ENCODE results near the gene ADGRB2. TPM values are rescaled to one million over a fixed set of nuclear protein-coding genes. Genes with fewer than 3 reads are reported as not detected.

The ADGRB2 gene
- total and polyA plus RNA-seq, 7 donors, result 1.3 to 3.9 (median 1.4) TPM; not detected in 2

DNA sequence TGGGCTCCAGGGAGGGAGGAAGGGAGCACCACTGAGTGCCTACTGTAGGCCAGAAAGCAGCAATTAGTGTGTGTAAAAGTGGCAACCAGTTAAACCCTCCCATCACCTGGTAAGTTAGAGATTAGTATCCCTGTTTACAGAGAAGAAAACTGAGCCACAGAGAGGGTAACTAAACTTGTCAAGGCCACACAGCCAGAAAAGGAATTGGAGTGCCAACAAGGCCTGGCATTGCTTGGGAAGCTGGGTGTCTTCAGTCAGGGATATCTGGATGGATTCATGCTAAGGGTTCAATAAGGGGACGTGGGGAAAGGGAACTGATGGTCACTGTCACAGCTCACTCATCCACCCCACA lies 23.6 kb upstream of the ADGRB2 start:
- DNase-seq, result no peak
- H3K36me3 ChIP-seq, result no peaks in the 10 kb centered on the region
- peaks cover 0 to 9% (median 4%) of the 10 kb centered on the region in 4 donors for H3K4me1 ChIP-seq
- no peaks in the 10 kb centered on the region for H3K27me3 ChIP-seq
- H3K27ac ChIP-seq, result peak overlapping the region; percentile 80 to 84 (median 82)
- TF ChIP-seq, protein P1, sequence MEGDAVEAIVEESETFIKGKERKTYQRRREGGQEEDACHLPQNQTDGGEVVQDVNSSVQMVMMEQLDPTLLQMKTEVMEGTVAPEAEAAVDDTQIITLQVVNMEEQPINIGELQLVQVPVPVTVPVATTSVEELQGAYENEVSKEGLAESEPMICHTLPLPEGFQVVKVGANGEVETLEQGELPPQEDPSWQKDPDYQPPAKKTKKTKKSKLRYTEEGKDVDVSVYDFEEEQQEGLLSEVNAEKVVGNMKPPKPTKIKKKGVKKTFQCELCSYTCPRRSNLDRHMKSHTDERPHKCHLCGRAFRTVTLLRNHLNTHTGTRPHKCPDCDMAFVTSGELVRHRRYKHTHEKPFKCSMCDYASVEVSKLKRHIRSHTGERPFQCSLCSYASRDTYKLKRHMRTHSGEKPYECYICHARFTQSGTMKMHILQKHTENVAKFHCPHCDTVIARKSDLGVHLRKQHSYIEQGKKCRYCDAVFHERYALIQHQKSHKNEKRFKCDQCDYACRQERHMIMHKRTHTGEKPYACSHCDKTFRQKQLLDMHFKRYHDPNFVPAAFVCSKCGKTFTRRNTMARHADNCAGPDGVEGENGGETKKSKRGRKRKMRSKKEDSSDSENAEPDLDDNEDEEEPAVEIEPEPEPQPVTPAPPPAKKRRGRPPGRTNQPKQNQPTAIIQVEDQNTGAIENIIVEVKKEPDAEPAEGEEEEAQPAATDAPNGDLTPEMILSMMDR (IDR thresholded peaks at IDR 0.05), result no peak
- no peak for TF ChIP-seq EP300 (IDR thresholded peaks at IDR 0.05)
- TF ChIP-seq POLR2A (IDR thresholded peaks at IDR 0.05), result no peak
- no peak for TF ChIP-seq POLR2AphosphoS5 (IDR thresholded peaks at IDR 0.05)
- peak overlapping the region in 2 of 4 donors; percentile 58 to 67 for H3K4me3 ChIP-seq
- intact Hi-C loops (cut with DNase I), result loop anchor here (2.0 to 5.0 kb wide), 3 partner anchors 73 to 225 kb away; no protein-coding TSS in a partner anchor
- 35 to 54% methylated on average over 1 of the region's 1 CpG for WGBS, 2 donors
- no peaks in the 10 kb centered on the region for H3K9me3 ChIP-seq

DNA sequence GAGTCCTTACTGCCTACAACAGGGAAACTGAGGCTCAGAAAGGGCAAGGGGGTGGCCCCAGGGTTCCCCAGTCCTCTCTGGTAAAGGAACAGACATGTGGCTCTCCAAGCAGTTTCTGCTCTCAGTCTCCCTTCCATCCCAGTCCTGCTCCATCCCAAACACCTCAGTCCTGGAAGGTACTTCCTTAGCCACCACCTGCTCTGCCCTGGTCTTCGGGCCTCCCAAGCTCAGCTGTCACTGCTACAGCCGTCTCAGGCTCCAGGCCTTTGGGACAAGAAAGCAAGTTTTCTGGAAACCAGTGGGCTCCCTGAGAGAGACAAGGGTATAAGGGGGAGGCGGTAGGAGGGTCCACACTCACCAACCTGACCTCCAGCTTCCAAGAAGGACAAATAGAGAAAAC lies 23.1 kb upstream of the ADGRB2 start:
- WGBS, 2 donors, result 90% methylated on average over 3 of the region's 3 CpGs
- H3K27me3 ChIP-seq, result no peaks in the 10 kb centered on the region
- H3K36me3 ChIP-seq, result no peaks in the 10 kb centered on the region
- intact Hi-C loops (cut with DNase I), result loop anchor here (5.0 kb wide), 2 partner anchors 140 to 225 kb away; no protein-coding TSS in a partner anchor
- peaks cover 0 to 10% (median 4%) of the 10 kb centered on the region in 4 donors for H3K4me1 ChIP-seq
- H3K4me3 ChIP-seq, result no peak overlapping the region
- TF ChIP-seq, protein P1 (IDR thresholded peaks at IDR 0.05), result no peak
- TF ChIP-seq POLR2AphosphoS5 (IDR thresholded peaks at IDR 0.05) (no peak), EP300 (IDR thresholded peaks at IDR 0.05) (no peak), POLR2A (IDR thresholded peaks at IDR 0.05) (no peak)
- peak; percentile 54 for DNase-seq
- H3K27ac ChIP-seq, result peak overlapping the region in 3 of 4 donors; percentile 80 to 84 (median 81)
- no peaks in the 10 kb centered on the region for H3K9me3 ChIP-seq

DNA sequence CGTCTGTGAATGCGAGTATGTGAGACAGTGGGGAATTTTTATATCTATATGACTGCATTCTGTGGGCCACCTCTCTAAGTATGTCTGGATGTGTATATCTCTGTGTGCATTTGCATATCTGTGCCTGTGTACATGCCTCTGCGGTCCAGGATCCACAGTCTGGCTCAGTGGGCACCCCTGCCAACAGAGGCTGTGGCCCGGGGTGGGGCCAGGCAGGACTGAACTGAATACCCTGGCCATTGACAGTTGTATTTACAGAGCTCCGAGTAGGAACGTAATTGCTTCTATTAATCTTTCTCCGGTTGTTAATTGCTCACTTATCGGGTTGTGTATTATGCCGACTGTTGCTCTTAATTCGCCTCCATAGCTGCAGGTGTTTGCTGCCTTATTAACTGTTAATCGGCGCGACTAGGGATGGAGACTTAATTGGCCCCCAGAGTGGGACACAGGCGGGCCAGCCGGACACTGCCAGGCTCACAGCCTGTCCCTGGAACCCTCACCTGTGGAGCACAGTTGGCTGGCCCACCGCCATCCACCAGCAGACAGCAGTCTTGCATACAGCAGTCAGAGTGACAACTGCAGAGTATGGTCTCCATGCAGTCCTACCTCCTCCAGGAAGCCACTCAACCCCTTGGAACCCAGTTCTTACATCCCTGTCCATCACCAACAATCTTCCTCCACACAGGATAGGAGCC lies 22.4 kb upstream of the ADGRB2 start:
- intact Hi-C loops (cut with DNase I), result loop anchor here (5.0 kb wide), 2 partner anchors 139 to 224 kb away; no protein-coding TSS in a partner anchor
- no peak for TF ChIP-seq POLR2A (IDR thresholded peaks at IDR 0.05)
- TF ChIP-seq, protein P1 (IDR thresholded peaks at IDR 0.05), result no peak
- no peak for TF ChIP-seq POLR2AphosphoS5 (IDR thresholded peaks at IDR 0.05)
- TF ChIP-seq EP300 (IDR thresholded peaks at IDR 0.05), result no peak
- H3K36me3 ChIP-seq, result no peaks in the 10 kb centered on the region
- H3K4me1 ChIP-seq, result peaks cover 0 to 17% (median 4%) of the 10 kb centered on the region in 4 donors
- H3K27me3 ChIP-seq, result no peaks in the 10 kb centered on the region
- H3K27ac ChIP-seq, result no peak overlapping the region
- DNase-seq, result peak; percentile 70
- WGBS, 2 donors, result 90% methylated on average over 16 of the region's 16 CpGs
- H3K4me3 ChIP-seq, result no peak overlapping the region
- no peaks in the 10 kb centered on the region for H3K9me3 ChIP-seq

DNA sequence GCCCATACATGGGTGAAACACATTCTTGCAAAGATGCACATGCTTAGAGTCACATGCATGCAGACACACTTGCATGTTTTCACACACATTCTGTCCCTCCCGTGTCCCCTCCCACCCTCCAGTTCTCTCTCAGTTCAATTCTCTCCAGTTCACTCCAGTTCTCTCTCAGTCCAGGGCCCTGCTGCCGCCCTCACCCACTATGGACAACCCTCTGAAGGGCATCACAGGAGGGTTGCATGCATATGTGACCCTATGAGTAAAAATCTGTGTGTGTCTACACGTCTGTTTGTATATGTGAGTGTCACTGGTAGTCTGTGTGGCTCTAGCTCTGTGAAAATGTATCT lies 21.8 kb upstream of the ADGRB2 start:
- intact Hi-C loops (cut with DNase I), result loop anchor here (5.0 kb wide), 2 partner anchors 139 to 224 kb away; no protein-coding TSS in a partner anchor
- H3K9me3 ChIP-seq, result no peaks in the 10 kb centered on the region
- no peak for TF ChIP-seq POLR2AphosphoS5 (IDR thresholded peaks at IDR 0.05)
- TF ChIP-seq EP300 (IDR thresholded peaks at IDR 0.05), result no peak
- TF ChIP-seq, protein P1 (IDR thresholded peaks at IDR 0.05), result no peak
- TF ChIP-seq POLR2A (IDR thresholded peaks at IDR 0.05), result no peak
- peak; percentile 14 for DNase-seq
- no peaks in the 10 kb centered on the region for H3K36me3 ChIP-seq
- peaks cover 0 to 19% (median 4%) of the 10 kb centered on the region in 4 donors for H3K4me1 ChIP-seq
- no peak overlapping the region for H3K4me3 ChIP-seq
- H3K27me3 ChIP-seq, result no peaks in the 10 kb centered on the region
- WGBS, 2 donors, result 86 to 87% methylated on average over 3 of the region's 3 CpGs
- H3K27ac ChIP-seq, result no peak overlapping the region

Measured in sigmoid colon (tissue), 7 donors.